HG03521 (cell line): Measurements from ENCODE around the gene MTCL3.
"Not testable (repeated sequence)": the region's sequence is repeated elsewhere in the genome, so short reads cannot be mapped to it uniquely, and the experiment has no call there.

Experiments used
- ATAC-seq: cut with Tn5 transposase; IDR thresholded peaks from one replicate; pipeline ENCODE4 v1.9.1; 2021; ENCODE audit warnings: mild to moderate bottlenecking, moderate library complexity; ENCODE audit not compliant: unreplicated experiment

The MTCL3 gene

DNA sequence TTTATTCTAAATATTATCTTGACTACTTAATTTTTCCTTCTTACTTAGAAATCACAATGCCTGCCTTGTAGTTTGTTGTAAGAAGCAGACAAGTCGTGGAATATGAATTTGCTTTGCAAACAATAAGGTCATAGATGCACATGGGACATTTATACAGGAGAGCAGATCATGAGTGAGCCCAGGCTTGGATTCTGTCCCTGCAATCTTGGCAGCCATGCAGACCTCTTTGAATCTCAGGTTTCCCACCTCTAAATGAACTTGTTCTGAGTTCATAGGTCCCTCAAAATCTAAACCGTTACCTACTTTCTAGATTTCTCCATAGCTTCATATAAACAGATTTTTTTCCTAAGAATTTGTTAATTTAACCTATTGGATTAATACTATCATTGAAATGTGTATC is 79.4 kb downstream of the MTCL3 start:
- ATAC-seq, result no peak

GRCh38 chr6:127436578-127437110 is 82.5 kb downstream of the MTCL3 start:
- no peak for ATAC-seq

GRCh38 chr6:127435626-127436220 is 83.4 kb downstream of the MTCL3 start:
- ATAC-seq, result no peak

DNA sequence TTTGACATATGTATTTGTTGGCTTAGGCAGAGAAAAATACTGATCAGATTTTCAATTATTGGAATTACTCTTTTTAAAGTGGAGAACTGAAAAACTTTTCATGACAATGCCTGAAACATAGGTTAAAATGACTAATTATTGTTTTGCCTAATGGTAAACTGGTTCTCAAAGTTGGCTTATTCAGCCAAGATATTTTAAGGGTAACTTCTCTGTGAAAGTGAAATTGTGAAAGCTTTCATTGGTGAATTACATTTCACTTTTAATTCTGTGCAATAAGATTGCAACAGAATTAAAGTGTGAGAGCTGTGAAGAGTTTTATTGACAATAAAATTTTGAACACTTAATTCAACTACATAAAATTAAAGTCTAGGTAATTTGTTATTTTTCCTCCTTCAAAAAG is 84.5 kb downstream of the MTCL3 start:
- ATAC-seq, result no peak

GRCh38 chr6:127428562-127428961 is 90.6 kb downstream of the MTCL3 start:
- not testable (repeated sequence) for ATAC-seq

- ATAC-seq, result no peak
Observed at GRCh38 chr6:127423921-127424320, 95.2 kb downstream of the MTCL3 start.
